Measurements from ENCODE around the gene COL5A2. TPM values are rescaled to one million over a fixed set of nuclear protein-coding genes. Genes with fewer than 3 reads are reported as not detected.

Gene COL5A2
- 10 to 100 TPM; 34.7 to 60.4 (median 51.4) TPM for total RNA-seq

DNA sequence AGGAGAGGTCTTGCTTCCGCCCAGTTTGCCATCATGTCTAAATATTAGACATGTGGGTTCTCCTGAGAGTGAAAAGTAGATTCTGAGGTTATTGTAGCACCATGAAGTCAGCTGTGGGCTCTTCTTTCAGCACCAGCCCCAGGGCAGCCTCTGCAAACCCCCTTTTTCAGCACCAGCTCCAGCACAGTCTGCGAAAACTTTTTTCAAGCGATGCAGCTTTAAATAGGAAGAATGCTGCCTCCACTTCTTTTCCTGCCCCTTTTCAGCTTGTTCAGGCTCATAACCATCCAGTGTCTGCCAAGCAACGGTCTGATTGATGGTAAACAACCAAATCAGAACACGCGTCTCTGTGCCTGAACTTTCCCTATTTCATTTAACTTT lies at the start of gene COL5A2:
COL5A2 (minus strand) TSS at position 192 of the 381 bp plus-strand sequence; CDS start at position 35, 157 bp downstream.
- H3K36me3 ChIP-seq, result no peaks in the 10 kb centered on the region
- DNase-seq (ENCODE audit: low spot score in 2 of 2), result peak; percentile 23 to 66
- TF ChIP-seq EP300 (IDR thresholded peaks at IDR 0.05) (peak in 1 of 2 donors; percentile 87), POLR2A (IDR thresholded peaks at IDR 0.05) (peak in 1 of 2 donors; percentile 46)
- TF ChIP-seq, protein P1, sequence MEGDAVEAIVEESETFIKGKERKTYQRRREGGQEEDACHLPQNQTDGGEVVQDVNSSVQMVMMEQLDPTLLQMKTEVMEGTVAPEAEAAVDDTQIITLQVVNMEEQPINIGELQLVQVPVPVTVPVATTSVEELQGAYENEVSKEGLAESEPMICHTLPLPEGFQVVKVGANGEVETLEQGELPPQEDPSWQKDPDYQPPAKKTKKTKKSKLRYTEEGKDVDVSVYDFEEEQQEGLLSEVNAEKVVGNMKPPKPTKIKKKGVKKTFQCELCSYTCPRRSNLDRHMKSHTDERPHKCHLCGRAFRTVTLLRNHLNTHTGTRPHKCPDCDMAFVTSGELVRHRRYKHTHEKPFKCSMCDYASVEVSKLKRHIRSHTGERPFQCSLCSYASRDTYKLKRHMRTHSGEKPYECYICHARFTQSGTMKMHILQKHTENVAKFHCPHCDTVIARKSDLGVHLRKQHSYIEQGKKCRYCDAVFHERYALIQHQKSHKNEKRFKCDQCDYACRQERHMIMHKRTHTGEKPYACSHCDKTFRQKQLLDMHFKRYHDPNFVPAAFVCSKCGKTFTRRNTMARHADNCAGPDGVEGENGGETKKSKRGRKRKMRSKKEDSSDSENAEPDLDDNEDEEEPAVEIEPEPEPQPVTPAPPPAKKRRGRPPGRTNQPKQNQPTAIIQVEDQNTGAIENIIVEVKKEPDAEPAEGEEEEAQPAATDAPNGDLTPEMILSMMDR (IDR thresholded peaks at IDR 0.05), result no peak
- H3K27me3 ChIP-seq, result no peaks in the 10 kb centered on the region
- peak within 1 kb of the TSS; percentile 50 to 87 (median 80) for H3K27ac ChIP-seq
- H3K4me3 ChIP-seq, result peak within 1 kb of the TSS; percentile 38 to 66 (median 50)
- H3K9me3 ChIP-seq, result no peaks in the 10 kb centered on the region
- H3K4me1 ChIP-seq, result peaks cover 0 to 18% (median 2%) of the 10 kb centered on the region in 4 donors
- WGBS, 2 donors, result 4 to 5% methylated on average over 6 of the region's 6 CpGs

DNA sequence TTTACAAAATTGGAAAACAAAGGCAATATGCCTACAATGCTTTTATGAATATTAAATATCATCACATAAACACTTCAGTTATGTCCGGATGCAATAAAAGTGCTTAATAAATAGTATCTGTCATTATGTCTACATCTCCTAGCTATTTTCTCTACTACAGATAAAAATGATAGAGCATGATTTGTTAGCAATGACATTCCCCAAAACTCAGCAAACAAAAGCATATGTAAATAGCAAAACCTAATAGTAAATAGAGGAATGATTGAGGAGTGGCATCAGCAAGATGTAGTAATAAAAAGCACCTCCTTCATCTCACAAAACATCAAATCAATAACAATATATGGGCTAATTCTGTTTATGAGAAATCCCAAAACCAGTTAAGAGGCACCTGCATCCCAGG lies 46.5 kb upstream of the COL5A2 start:
- Histone ChIP-seq H3K4me1 (peaks cover 0 to 10% (median 3%) of the 10 kb centered on the region in 4 donors), H3K27ac (no peak overlapping the region), H3K4me3 (no peak overlapping the region), H3K36me3 (no peaks in the 10 kb centered on the region), H3K9me3 (peaks cover 0 to 3% (median 0%) of the 10 kb centered on the region in 4 donors), H3K27me3 (no peaks in the 10 kb centered on the region)
- TF ChIP-seq, protein P1 (IDR thresholded peaks at IDR 0.05), result no peak
- TF ChIP-seq EP300 (IDR thresholded peaks at IDR 0.05), result no peak
- TF ChIP-seq POLR2A (IDR thresholded peaks at IDR 0.05), result no peak
- 92 to 100% methylated on average over 1 of the region's 1 CpG for WGBS, 2 donors
- no peak for DNase-seq (ENCODE audit: low spot score in 2 of 2)

GRCh38 chr2:189225032-189225431 lies 45.5 kb upstream of the COL5A2 start:
- TF ChIP-seq, protein P1 (IDR thresholded peaks at IDR 0.05), result no peak
- no peak for TF ChIP-seq POLR2A (IDR thresholded peaks at IDR 0.05)
- TF ChIP-seq EP300 (IDR thresholded peaks at IDR 0.05), result no peak
- H3K4me1 ChIP-seq, result peaks cover 0 to 10% (median 3%) of the 10 kb centered on the region in 4 donors
- no peak for DNase-seq (ENCODE audit: low spot score in 2 of 2)
- H3K27ac ChIP-seq, result no peak overlapping the region
- no peaks in the 10 kb centered on the region for H3K27me3 ChIP-seq
- no peaks in the 10 kb centered on the region for H3K36me3 ChIP-seq
- WGBS, 2 donors, result 87 to 89% methylated on average over 2 of the region's 2 CpGs
- H3K9me3 ChIP-seq, result peaks cover 0 to 3% (median 0%) of the 10 kb centered on the region in 4 donors
- no peak overlapping the region for H3K4me3 ChIP-seq

- no peak for DNase-seq (ENCODE audit: low spot score in 2 of 2)
- Histone ChIP-seq H3K27ac (peak overlapping the region in 2 of 4 donors; percentile 38 to 47), H3K4me3 (no peak overlapping the region), H3K36me3 (no peaks in the 10 kb centered on the region), H3K4me1 (peaks cover 0 to 10% (median 3%) of the 10 kb centered on the region in 4 donors), H3K9me3 (peaks cover 0 to 3% (median 0%) of the 10 kb centered on the region in 4 donors), H3K27me3 (no peaks in the 10 kb centered on the region)
- 27 to 41% methylated on average over 4 of the region's 4 CpGs for WGBS, 2 donors
- no peak for TF ChIP-seq POLR2A (IDR thresholded peaks at IDR 0.05)
- TF ChIP-seq, protein P1 (IDR thresholded peaks at IDR 0.05), result no peak
- no peak for TF ChIP-seq EP300 (IDR thresholded peaks at IDR 0.05)
Observed at GRCh38 chr2:189222468-189223105, 43.0 kb upstream of the COL5A2 start.

DNA sequence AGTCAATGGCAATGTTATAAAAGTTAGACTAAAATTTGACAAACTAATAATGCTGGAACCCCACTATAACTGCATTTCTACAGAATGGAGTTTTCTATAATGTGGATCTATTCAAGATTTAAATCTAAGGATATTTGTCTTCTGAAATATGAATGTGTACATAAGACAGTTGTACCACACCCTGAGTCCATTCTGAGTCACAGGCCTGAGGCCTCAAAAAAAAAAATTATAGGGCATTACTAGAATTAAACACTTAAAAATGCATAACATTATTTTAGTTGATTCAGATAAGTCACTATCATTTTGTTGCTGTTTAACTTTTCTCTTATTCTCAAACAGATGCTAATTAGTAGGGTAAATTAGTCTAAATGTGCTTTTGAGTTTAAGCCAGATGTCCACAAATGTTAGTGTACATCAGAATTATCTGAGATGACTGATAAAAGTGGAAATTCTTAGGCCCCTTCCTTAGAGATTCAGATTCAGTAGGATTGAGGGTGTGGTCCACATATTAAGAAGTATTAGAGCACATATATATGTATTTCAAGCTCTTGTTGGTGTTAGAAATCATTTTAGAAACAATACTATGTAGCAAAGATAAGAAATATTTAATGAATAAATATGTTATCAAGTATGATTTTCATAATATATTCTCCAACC lies 42.4 kb upstream of the COL5A2 start:
- Histone ChIP-seq H3K27ac (peak overlapping the region in 2 of 4 donors; percentile 19 to 38), H3K9me3 (peaks cover 0 to 3% (median 0%) of the 10 kb centered on the region in 4 donors), H3K4me1 (peaks cover 0 to 10% (median 3%) of the 10 kb centered on the region in 4 donors), H3K27me3 (no peaks in the 10 kb centered on the region), H3K4me3 (no peak overlapping the region), H3K36me3 (no peaks in the 10 kb centered on the region)
- TF ChIP-seq EP300 (IDR thresholded peaks at IDR 0.05) (no peak), POLR2A (IDR thresholded peaks at IDR 0.05) (no peak)
- TF ChIP-seq, protein P1 (IDR thresholded peaks at IDR 0.05), result no peak
- no peak for DNase-seq (ENCODE audit: low spot score in 2 of 2)
